Ishikawa (cell line): ENCODE measurements around the gene SS18L1.

Experiments used
- CEBPB ChIP-seq: IDR thresholded peaks from 2 replicates; pipeline ENCODE4 v1.6.1; 2012
- CREB1 ChIP-seq: IDR thresholded peaks from 2 replicates; pipeline ENCODE4 v1.6.1; 2012; ENCODE audit warnings: low read depth
- EGR1 ChIP-seq: IDR thresholded peaks from 2 replicates; pipeline ENCODE4 v1.6.1; 2012
- EP300 ChIP-seq: IDR thresholded peaks from 2 replicates; pipeline ENCODE4 v1.6.1; 2012; ENCODE audit warnings: borderline replicate concordance
- FOXM1 ChIP-seq: IDR thresholded peaks from 2 replicates; pipeline ENCODE4 v1.6.1; 2012; ENCODE audit warnings: low read depth, borderline replicate concordance
- MAX ChIP-seq: IDR thresholded peaks from 2 replicates; pipeline ENCODE4 v1.6.1; 2012
- RAD21 ChIP-seq: IDR thresholded peaks from 2 replicates; pipeline ENCODE4 v1.6.1; 2012; ENCODE audit warnings: low read depth
- REST ChIP-seq: IDR thresholded peaks from 2 replicates; pipeline ENCODE4 v1.6.1; 2012; ENCODE audit warnings: low read depth, mild to moderate bottlenecking
- TAF1 ChIP-seq: IDR thresholded peaks from 2 replicates; pipeline ENCODE4 v1.6.1; 2012; ENCODE audit warnings: low read depth, mild to moderate bottlenecking
- TCF12 ChIP-seq: IDR thresholded peaks from 2 replicates; pipeline ENCODE4 v1.6.1; 2012; ENCODE audit warnings: low read depth
- TEAD4 ChIP-seq: IDR thresholded peaks from 2 replicates; pipeline ENCODE4 v1.6.1; 2012
- USF1 ChIP-seq: IDR thresholded peaks from 2 replicates; pipeline ENCODE4 v1.6.1; 2012
- YY1 ChIP-seq: IDR thresholded peaks from 2 replicates; pipeline ENCODE4 v1.6.1; 2012; ENCODE audit warnings: low read depth

- no peak for TF ChIP-seq RAD21
- no peak for TF ChIP-seq FOXM1
- TF ChIP-seq YY1: no peak
- no peak for TF ChIP-seq REST
- no peak for TF ChIP-seq USF1
- no peak for TF ChIP-seq MAX
- TF ChIP-seq CEBPB: no peak
- TF ChIP-seq TAF1: no peak
- TF ChIP-seq TEAD4: no peak
- no peak for TF ChIP-seq EGR1
- TF ChIP-seq EP300: no peak
- TF ChIP-seq TCF12: no peak
- TF ChIP-seq CREB1: no peak
Measured at GRCh38 chr20:62174870-62175624, 31.5 kb downstream of the SS18L1 start.
